GM10266 (cell line): ENCODE results near the gene NXN.
A peak's percentile ranks its signal among the peaks of the same experiment; 100 is the strongest.
"Not testable (repeated sequence)": the region's sequence is repeated elsewhere in the genome, so short reads cannot be mapped to it uniquely, and the experiment has no call there.

Experiments used
- DNase-seq: peaks from one replicate; pipeline ENCODE4 v3.0.0; 2012; ENCODE audit errors: extremely low spot score
- CTCF ChIP-seq: IDR thresholded peaks from 2 replicates; pipeline ENCODE4 v1.5.1; 2012; ENCODE audit warnings: mild to moderate bottlenecking, low read depth; ENCODE audit not compliant: control insufficient read depth, insufficient read depth; ENCODE audit errors: missing control alignments

Gene NXN

DNA sequence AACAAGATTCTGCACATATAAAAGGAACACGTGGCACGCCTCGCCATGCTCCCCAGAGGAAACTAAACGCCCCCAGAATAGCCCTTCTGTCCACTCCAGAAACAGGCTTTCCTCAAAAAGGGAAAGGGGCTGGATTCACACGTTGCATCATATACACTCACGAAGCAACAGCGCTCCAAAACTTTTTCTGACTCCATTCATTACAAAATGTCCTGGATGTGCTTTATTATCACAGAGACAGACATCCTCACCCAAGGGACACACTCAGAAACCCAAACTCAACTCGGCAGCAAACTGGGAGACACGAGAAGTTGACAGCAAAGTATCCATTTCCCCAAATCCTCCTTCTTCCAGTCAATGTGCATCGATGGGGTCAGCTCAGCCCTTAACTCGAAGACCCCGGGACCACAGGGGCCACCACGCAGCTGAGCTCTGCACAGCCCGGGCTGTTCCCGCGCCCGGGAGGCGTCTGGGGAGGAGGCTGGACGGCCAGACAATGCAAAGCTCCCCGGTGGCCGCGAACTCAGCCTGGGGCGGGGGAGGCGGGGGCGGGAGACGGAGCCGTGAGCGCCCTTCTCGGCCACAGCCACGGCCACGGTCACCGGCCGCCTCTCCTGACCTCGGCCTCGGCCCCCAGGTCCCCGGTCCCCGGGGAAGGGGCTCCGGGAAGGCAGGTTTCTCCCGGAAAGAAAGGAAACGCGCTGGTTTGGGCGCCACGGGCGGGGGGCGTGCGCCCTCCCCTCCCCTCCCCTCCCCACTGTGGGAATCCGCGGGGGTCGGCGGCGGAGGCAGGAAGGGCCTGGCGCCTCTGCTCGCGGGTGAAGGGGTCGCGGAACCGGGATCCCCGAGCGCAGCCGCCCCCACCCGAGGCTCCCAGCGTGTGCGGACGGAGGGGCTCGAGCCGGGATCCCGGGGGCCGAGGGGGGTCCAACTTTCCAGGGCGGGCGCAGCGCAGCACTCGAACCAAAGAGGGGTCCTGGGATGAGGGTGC is 1.2 kb downstream of the NXN start:
- no peak for TF ChIP-seq CTCF

DNA sequence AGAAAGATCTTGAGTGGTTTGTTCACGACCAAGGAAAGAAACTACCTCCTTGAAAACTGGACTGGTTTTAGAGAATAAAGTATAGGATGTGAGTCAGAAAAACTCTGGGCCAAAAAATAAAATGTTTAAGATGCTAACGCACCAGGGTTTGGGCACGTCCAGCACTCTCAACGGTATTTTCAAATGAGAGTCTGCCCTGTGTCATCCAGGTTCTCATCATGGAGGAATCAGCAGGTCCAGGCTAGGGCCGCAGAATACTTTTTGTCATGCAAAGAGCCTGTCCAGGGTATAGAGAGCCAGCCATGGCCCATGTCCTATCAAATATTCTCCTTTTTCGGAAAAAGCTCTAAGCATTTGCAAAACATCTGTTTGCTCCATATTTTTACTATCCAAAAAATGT is 2.4 kb downstream of the NXN start:
- TF ChIP-seq CTCF, result no peak
- no peak for DNase-seq

More for the DNA sequence above, 1.2 kb downstream of the NXN start:
- DNase-seq, result peak; percentile 43

DNA sequence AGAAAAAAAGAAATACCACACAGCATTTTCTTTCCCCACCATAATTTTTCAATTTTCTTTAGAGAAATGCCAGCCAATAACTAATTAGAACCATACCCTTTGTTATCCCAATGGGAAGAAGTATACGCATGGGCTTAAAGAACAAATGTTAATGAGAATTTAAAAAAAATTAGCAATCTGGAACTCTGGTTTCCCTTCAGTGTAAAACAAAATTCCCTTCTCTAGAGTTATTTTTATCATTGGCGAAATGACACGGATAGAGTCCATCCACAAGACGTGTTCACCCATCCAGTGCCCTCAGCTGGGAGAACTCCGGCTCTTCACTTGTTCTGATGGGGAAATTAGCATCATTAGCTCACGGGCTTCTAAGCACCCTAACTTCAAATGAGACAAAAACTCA is 3.3 kb downstream of the NXN start:
- no peak for TF ChIP-seq CTCF

DNA sequence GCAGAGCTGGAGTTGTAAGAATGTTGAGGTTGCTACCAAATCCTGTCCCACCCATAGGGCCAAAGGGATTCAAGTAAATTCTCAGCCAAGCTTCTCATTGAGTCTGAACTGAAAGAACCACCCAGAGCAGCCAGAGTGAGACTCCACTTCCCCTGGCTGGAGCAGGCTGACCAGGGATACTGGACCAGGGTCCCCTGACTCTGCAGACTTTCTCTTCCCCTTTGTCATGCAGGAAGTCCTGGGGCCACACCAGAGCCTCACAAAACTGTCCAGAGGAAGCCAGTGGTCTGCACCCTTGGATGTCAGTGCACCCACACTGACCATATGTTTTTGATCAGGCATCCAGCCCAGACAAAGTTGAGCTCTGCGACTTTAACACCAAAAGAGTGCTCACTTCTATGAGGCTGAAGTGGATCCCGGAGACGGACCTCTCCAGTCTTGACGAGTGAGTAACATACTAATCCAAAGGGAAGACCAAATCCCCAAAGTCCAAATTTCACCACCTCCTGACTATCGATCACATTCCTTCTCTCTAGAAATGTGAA is 4.1 kb downstream of the NXN start:
- no peak for TF ChIP-seq CTCF
- no peak for DNase-seq

More for the DNA sequence above, 3.3 kb downstream of the NXN start:
- DNase-seq, result no peak

GRCh38 chr17:974778-975177 is 4.8 kb downstream of the NXN start:
- not testable (repeated sequence) for DNase-seq

DNA sequence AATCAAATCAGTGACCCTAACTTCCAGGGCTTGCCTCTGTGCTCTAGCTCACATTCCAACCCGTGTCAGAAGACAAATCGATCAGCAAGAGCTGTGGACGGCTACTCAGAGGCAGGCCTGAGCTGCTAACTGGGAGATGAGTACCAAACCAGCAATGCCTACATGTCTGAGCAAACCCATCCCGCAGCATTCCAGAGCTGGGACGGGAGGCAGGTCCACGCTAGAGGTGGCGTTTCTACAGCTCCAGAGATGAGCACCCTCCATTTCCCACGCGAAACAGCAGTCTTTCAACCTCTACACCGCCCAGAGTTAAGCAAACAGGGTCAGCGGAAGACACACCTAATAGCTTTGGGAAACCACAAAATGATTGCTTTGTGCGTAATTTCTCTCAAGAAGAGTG is 6.5 kb downstream of the NXN start:
- no peak for DNase-seq
- no peak for TF ChIP-seq CTCF

DNA sequence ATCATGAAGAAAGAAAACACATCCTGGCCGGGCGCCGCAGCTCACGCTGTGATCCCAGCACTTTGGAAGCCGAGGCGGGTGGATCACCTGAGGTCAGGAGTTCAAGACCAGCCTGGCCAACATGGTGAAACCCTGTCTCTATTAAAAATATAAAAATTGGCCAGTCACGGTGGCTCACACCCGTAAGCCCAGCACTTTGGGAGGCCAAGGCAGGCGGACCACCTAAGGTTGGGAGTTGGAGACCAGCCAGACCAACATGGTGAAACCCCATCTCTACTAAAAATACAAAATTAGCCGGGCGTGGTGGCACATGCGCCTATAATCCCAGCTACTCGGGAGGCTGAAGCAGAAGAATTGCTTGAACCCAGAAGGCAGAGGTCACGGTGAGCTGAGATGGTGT is 7.7 kb downstream of the NXN start:
- not testable (repeated sequence) for DNase-seq

DNA sequence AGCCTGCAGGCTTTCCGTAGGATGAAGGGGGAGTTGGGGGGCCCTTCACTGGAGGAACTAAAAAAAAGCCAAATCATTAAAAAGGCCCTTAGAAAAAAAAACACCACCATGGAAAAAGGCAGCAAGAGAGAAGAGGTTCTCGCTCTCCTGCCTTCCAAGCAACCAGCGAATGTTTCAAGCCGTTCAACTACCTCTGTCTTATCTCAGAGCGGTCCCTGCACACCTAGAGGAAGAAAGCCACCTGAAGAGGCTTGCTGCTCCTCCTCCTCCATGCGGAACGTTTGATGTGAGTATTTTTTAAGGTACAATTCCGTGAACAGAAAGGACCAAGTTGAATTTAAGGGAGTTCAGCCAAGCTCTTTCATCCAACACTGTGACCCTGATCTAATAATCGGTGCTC is 9.2 kb downstream of the NXN start:
- no peak for TF ChIP-seq CTCF
- no peak for DNase-seq
